Measurements from ENCODE around the gene VPS26C.

VPS26C gene

GRCh38 chr21:37276377-37276776, 9.2 kb upstream of the VPS26C start:
- Histone ChIP-seq H3K27me3 (ENCODE audit: control insufficient read depth, insufficient read depth, low read length) (no peaks in the 10 kb centered on the region), H3K9ac (ENCODE audit: low read length) (no peak overlapping the region), H3K4me1 (ENCODE audit: control insufficient read depth, insufficient read depth, low read length) (no peaks in the 10 kb centered on the region), H3K27ac (ENCODE audit: low read depth, low read length) (no peak overlapping the region), H3K4me3 (ENCODE audit: low read length) (no peak overlapping the region), H3K36me3 (ENCODE audit: control insufficient read depth, insufficient read depth, low read length) (no peaks in the 10 kb centered on the region)

GRCh38 chr21:37273911-37274690, 7.0 kb upstream of the VPS26C start:
- no peak overlapping the region for H3K27ac ChIP-seq (ENCODE audit: low read depth, low read length)
- no peak overlapping the region for H3K4me3 ChIP-seq (ENCODE audit: low read length)
- H3K4me1 ChIP-seq (ENCODE audit: control insufficient read depth, insufficient read depth, low read length): no peaks in the 10 kb centered on the region
- H3K9ac ChIP-seq (ENCODE audit: low read length): no peak overlapping the region
- H3K36me3 ChIP-seq (ENCODE audit: control insufficient read depth, insufficient read depth, low read length): no peaks in the 10 kb centered on the region
- no peaks in the 10 kb centered on the region for H3K27me3 ChIP-seq (ENCODE audit: control insufficient read depth, insufficient read depth, low read length)

- H3K4me3 ChIP-seq (ENCODE audit: low read length): no peak overlapping the region
- no peaks in the 10 kb centered on the region for H3K27me3 ChIP-seq (ENCODE audit: control insufficient read depth, insufficient read depth, low read length)
- H3K4me1 ChIP-seq (ENCODE audit: control insufficient read depth, insufficient read depth, low read length): peaks cover 2% of the 10 kb centered on the region
- no peak overlapping the region for H3K27ac ChIP-seq (ENCODE audit: low read depth, low read length)
- no peak overlapping the region for H3K9ac ChIP-seq (ENCODE audit: low read length)
- no peaks in the 10 kb centered on the region for H3K36me3 ChIP-seq (ENCODE audit: control insufficient read depth, insufficient read depth, low read length)
Observed at GRCh38 chr21:37273440-37273839, 6.3 kb upstream of the VPS26C start.

- Histone ChIP-seq H3K9ac (ENCODE audit: low read length) (no peak overlapping the region), H3K27me3 (ENCODE audit: control insufficient read depth, insufficient read depth, low read length) (no peaks in the 10 kb centered on the region), H3K4me1 (ENCODE audit: control insufficient read depth, insufficient read depth, low read length) (peaks cover 4% of the 10 kb centered on the region), H3K27ac (ENCODE audit: low read depth, low read length) (no peak overlapping the region), H3K4me3 (ENCODE audit: low read length) (no peak overlapping the region), H3K36me3 (ENCODE audit: control insufficient read depth, insufficient read depth, low read length) (no peaks in the 10 kb centered on the region)
Observed at GRCh38 chr21:37272897-37273296, 5.8 kb upstream of the VPS26C start.

GRCh38 chr21:37270576-37271365, 3.6 kb upstream of the VPS26C start:
- Histone ChIP-seq H3K9ac (ENCODE audit: low read length) (no peak overlapping the region), H3K27ac (ENCODE audit: low read depth, low read length) (no peak overlapping the region), H3K27me3 (ENCODE audit: control insufficient read depth, insufficient read depth, low read length) (no peaks in the 10 kb centered on the region)

GRCh38 chr21:37269481-37269880, 2.3 kb upstream of the VPS26C start:
- H3K27ac ChIP-seq (ENCODE audit: low read depth, low read length): no peak overlapping the region
- H3K4me1 ChIP-seq (ENCODE audit: control insufficient read depth, insufficient read depth, low read length): peaks cover 7% of the 10 kb centered on the region
- H3K4me3 ChIP-seq (ENCODE audit: low read length): no peak overlapping the region
- no peaks in the 10 kb centered on the region for H3K36me3 ChIP-seq (ENCODE audit: control insufficient read depth, insufficient read depth, low read length)
- H3K27me3 ChIP-seq (ENCODE audit: control insufficient read depth, insufficient read depth, low read length): no peaks in the 10 kb centered on the region
- no peak overlapping the region for H3K9ac ChIP-seq (ENCODE audit: low read length)

More at GRCh38 chr21:37270576-37271365, 3.6 kb upstream of the VPS26C start:
- Histone ChIP-seq H3K36me3 (ENCODE audit: control insufficient read depth, insufficient read depth, low read length) (no peaks in the 10 kb centered on the region), H3K4me1 (ENCODE audit: control insufficient read depth, insufficient read depth, low read length) (peaks cover 7% of the 10 kb centered on the region), H3K4me3 (ENCODE audit: low read length) (no peak overlapping the region)

- Histone ChIP-seq H3K9ac (ENCODE audit: low read length) (peak overlapping the region; percentile 86), H3K4me1 (ENCODE audit: control insufficient read depth, insufficient read depth, low read length) (peaks cover 7% of the 10 kb centered on the region), H3K27me3 (ENCODE audit: control insufficient read depth, insufficient read depth, low read length) (no peaks in the 10 kb centered on the region), H3K27ac (ENCODE audit: low read depth, low read length) (peak overlapping the region; percentile 99), H3K36me3 (ENCODE audit: control insufficient read depth, insufficient read depth, low read length) (no peaks in the 10 kb centered on the region), H3K4me3 (ENCODE audit: low read length) (peak overlapping the region; percentile 88)
Observed at GRCh38 chr21:37268186-37268503, 1.0 kb upstream of the VPS26C start.

GRCh38 chr21:37266515-37267221, 466 bp downstream of the VPS26C start:
- H3K36me3 ChIP-seq (ENCODE audit: control insufficient read depth, insufficient read depth, low read length): no peaks in the 10 kb centered on the region
- H3K9ac ChIP-seq (ENCODE audit: low read length): peak overlapping the region; percentile 75
- H3K27ac ChIP-seq (ENCODE audit: low read depth, low read length): peak overlapping the region; percentile 99
- H3K4me1 ChIP-seq (ENCODE audit: control insufficient read depth, insufficient read depth, low read length): peaks cover 7% of the 10 kb centered on the region
- no peaks in the 10 kb centered on the region for H3K27me3 ChIP-seq (ENCODE audit: control insufficient read depth, insufficient read depth, low read length)
- peak overlapping the region; percentile 84 for H3K4me3 ChIP-seq (ENCODE audit: low read length)

GRCh38 chr21:37264808-37265207, 2.3 kb downstream of the VPS26C start:
- Histone ChIP-seq H3K4me1 (ENCODE audit: control insufficient read depth, insufficient read depth, low read length) (peaks cover 7% of the 10 kb centered on the region), H3K27ac (ENCODE audit: low read depth, low read length) (no peak overlapping the region), H3K9ac (ENCODE audit: low read length) (no peak overlapping the region), H3K27me3 (ENCODE audit: control insufficient read depth, insufficient read depth, low read length) (no peaks in the 10 kb centered on the region), H3K4me3 (ENCODE audit: low read length) (peak overlapping the region; percentile 24), H3K36me3 (ENCODE audit: control insufficient read depth, insufficient read depth, low read length) (no peaks in the 10 kb centered on the region)

GRCh38 chr21:37263827-37264600, 3.1 kb downstream of the VPS26C start:
- peaks cover 7% of the 10 kb centered on the region for H3K4me1 ChIP-seq (ENCODE audit: control insufficient read depth, insufficient read depth, low read length)
- no peak overlapping the region for H3K9ac ChIP-seq (ENCODE audit: low read length)
- no peaks in the 10 kb centered on the region for H3K27me3 ChIP-seq (ENCODE audit: control insufficient read depth, insufficient read depth, low read length)
- no peak overlapping the region for H3K4me3 ChIP-seq (ENCODE audit: low read length)
- H3K27ac ChIP-seq (ENCODE audit: low read depth, low read length): no peak overlapping the region
- H3K36me3 ChIP-seq (ENCODE audit: control insufficient read depth, insufficient read depth, low read length): no peaks in the 10 kb centered on the region

- no peak overlapping the region for H3K9ac ChIP-seq (ENCODE audit: low read length)
- no peaks in the 10 kb centered on the region for H3K36me3 ChIP-seq (ENCODE audit: control insufficient read depth, insufficient read depth, low read length)
- no peak overlapping the region for H3K27ac ChIP-seq (ENCODE audit: low read depth, low read length)
- H3K27me3 ChIP-seq (ENCODE audit: control insufficient read depth, insufficient read depth, low read length): no peaks in the 10 kb centered on the region
- no peak overlapping the region for H3K4me3 ChIP-seq (ENCODE audit: low read length)
- H3K4me1 ChIP-seq (ENCODE audit: control insufficient read depth, insufficient read depth, low read length): peaks cover 6% of the 10 kb centered on the region
Observed at GRCh38 chr21:37259426-37259825, 7.7 kb downstream of the VPS26C start.

Data from rectal smooth muscle tissue (tissue), 1 donor.